HG02943 (cell line): ENCODE data around the gene FDX1.
A peak's percentile ranks its signal among the peaks of the same experiment; 100 is the strongest.

Experiments
- ATAC-seq: cut with Tn5 transposase; IDR thresholded peaks from one replicate; pipeline ENCODE4 v1.9.1; 2021; ENCODE audit warnings: mild to moderate bottlenecking, low read depth, moderate library complexity; ENCODE audit not compliant: unreplicated experiment

FDX1 gene

GRCh38 chr11:110431051-110431672 lies 1.4 kb downstream of the FDX1 start:
- peak; percentile 4 for ATAC-seq

- no peak for ATAC-seq
Measured at GRCh38 chr11:110431674-110432073, 1.9 kb downstream of the FDX1 start.

DNA sequence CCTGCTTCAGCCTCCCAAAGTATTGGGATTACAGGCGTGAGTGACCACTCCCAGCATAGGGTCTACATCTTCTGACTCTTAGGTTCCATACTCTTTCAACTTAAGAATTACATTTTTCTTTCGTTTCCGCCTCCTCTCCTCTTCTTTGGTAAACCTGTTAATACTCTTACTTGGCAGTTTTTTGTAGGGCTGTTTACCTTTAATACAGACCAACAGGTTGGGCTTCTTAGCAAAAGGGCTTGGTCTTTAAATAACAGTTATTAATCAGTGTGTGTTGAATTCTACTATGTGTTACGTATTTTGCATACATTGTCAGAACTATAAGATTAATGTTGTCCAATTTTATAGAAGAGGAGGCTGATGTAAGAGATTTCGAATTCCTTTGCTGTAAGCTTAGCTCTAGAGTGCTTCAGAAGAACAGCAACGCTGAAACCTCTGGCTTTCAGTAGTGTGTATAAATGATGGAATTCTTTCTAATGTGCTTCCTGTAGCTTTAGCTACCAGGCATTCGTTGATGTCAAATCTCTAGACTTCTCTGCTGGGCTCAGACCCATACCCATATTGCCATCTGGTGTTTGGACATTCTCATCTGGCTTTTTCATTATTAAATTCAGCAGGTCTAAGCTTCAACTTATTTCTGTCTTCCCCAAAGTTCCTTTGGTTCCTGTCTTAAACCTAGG lies 3.1 kb downstream of the FDX1 start:
- no peak for ATAC-seq

DNA sequence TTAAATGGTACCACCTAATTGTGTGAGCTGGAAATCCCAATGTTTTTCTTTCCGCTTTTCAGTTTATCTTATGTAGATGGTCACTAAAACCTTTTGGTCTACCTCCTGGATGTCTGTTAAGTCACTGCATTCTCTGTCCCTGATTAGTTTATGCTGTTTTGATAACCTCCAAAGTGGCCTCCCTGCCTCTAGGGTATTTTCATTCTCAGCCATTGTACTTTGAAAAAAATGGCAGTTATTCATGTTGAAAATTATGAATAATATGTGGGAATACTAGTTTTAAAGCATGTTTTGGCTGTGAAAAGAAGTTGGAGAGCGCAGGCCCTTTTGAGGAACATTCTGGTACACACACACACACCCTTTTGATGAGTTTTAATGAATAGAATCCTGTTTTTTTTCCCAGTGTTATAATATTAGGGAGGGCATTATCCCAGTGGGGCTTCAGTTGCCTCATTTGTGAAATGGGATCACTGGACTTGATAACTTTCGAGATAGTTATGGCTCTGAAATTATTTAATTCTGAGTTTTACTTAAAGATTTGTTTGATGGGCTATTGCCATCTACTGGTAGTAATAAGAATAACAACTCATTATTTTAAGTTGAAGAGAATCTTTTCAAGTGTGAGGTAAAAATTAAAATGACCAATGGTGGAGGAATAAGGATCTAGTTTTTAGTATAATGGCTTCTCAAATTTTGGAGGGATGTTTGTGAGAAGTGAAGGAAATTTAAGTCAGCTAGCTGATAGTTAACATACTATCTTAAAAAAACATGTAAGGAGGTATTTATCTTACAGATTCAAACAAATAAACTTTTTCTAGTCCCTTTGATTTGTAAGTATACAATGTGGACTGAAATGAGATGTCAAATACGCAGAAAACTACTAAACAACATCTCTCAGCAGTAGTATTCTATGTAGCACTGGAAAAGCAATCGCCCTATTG lies 3.9 kb downstream of the FDX1 start:
- no peak for ATAC-seq

GRCh38 chr11:110434952-110435779 lies 5.4 kb downstream of the FDX1 start:
- ATAC-seq: peak; percentile 22

DNA sequence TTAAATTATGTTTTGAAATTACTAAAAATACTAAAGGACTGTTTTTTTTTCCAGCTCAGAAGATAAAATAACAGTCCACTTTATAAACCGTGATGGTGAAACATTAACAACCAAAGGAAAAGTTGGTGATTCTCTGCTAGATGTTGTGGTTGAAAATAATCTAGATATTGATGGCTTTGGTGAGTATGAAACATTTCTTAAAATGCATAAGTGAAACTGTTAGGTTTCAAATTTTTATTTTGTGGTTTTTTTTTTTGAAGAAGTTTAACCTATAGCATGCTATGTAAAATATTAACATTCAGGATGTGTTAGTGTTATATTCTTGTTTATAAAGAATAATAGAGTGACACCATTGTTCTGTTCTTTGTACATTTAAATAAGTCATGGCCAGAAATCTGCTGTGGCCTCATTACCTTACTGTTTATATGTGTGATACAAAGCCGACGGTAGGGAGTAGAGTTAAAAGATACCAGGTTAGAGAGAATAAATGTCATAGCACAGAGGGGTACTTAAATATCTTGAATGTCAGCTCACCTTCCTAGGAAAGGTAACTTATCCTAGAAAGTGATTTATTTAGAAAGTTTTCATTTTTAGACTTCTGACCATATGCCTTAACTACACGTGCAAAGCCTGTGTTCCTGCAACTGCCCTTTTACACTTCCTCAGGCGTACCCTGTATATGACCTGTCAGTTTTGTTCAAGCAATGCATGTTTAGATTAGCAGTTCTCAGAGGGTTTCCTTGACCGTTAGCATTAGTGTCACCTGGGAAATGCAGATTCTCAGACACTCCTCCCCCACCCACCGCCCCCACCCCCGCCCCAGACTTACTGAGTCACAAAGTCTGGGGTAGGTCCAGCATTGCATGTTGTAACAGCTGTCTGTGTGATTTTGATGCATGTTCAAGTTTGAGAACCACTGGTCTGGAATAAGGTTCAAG lies 6.3 kb downstream of the FDX1 start:
- ATAC-seq: peak; percentile 54

DNA sequence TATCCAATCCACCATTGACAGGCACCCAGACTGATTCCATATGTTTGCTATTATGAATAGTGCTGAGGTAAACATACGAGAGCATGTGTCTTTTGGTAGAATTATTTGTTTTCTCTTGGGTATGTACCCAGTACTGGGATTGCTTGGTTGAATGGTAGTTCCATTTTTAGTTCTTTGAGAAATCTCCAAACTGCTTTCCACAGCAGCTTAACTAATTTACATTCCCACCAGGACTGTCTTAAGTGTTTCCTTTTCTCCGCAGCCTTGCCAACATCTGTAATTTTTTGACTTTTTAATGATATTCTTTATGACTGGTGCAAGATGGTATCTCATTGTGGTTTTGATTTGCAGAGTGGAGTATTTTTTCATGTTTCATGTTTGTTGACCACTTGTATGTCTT lies 8.3 kb downstream of the FDX1 start:
- no peak for ATAC-seq

DNA sequence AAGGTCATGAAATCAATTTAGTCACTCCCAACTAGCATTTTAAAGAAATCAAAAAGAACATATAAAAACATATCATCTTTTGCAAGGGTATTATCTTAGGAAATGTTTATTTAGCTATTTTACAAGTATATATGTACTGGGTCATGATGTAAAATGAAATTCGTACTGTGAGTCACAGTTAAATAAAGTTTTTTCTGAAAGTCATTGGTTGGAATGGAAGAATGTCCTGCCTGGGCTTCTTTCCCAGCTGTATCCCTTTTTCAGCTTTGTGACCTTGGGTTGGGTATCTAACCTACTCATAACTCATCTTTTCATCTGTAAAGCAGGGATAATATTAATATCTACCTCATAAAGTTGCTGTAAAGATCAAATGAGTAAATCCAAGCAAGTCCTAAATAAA lies 15.7 kb downstream of the FDX1 start:
- no peak for ATAC-seq

- no peak for ATAC-seq
Measured at GRCh38 chr11:110446061-110446460, 16.3 kb downstream of the FDX1 start.

GRCh38 chr11:110446594-110446993 lies 16.8 kb downstream of the FDX1 start:
- no peak for ATAC-seq

DNA sequence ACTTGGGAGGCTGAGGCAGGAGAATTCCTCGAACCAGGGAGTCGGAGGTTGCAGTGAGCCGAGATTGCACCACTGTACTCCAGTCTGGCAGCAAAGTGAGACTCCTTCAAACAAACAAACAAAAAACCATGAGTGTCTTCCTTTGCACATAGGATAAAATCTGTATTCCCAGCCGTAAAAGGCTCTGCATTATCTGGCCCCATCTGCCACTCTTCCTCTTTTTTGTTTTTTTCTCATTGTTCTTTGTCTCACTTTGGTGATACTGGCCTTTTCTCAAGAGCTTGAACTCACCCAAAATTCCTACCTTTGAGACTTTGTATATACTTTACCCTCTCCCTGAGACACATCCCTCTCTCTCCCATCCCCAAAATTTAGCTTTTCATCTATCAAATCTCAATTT lies 17.6 kb downstream of the FDX1 start:
- no peak for ATAC-seq

DNA sequence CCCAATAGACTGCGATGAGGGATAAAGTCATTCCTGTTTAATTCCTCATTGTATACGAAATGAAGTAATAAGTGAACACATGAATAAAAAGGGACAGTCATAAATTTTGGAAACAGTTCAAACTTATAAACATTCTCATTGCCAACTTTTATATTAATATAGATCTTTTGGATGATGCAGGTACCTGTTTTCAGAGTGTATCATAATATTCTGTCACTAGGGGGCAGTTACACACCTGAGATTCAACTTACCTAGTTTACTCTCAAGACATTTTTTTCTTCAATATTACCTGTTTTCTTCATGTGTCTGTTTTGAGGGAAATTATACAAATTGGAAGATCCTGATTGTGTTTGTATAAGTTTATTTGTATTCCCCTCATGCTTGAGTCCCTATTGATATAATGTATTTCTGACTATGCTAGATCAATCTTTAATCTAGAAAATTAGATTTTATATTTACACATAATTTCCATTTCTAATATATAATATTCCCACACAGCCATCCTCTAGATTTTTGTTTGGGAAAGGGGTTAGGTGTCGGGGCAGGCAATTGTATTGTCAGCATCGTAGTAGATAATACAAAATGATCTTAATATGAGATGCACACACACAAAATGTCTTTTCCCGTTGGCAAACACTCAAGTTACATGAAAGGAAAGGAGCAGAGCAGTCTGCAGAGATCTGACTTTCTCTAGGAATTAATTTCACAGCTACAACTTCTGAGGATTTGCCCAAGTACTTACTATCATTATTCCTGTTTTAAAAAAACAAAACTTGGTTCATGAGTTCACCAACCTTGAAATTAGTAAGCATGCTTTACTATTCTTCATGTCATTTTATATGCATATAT lies 18.4 kb downstream of the FDX1 start:
- ATAC-seq: no peak

DNA sequence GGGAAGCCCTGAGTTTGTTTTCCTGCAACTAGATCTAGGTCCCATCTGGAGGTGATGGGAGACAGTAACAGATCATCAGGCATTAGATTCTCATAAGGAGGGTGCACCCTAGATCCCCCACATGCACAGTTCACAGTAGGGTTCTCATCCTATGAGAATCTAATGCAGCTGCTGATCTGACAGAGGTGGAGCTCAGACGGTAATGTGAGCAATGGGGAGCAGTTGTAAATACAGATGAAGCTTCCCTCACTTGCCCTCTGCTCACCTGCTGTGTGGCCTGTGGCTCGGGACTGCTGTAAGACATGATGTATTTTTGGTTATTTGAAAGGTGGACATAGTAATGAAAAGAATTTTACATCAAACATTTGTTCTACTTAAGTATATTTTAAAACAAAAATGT lies 20.5 kb downstream of the FDX1 start:
- ATAC-seq: no peak

DNA sequence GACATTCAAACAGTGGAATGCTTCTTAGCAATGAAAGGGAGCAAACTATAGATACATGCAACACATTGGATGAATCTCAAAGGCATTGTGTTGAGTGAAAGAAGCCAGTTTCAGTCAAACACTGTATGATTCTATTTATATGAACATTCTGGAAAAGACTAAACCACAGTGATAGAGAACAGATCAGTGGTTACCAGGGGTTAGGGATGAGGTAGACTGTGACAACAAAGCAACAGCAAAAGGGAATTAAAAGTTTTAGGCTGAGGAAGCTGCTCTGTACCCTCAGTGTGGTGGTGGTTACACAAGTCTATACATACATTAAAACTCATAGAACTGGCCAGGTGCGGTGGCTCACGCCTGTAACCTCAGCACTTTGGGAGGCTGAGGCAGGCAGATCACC lies 23.0 kb downstream of the FDX1 start:
- no peak for ATAC-seq

- ATAC-seq: peak; percentile 69
Measured at GRCh38 chr11:110453684-110454354, 24.1 kb downstream of the FDX1 start.

DNA sequence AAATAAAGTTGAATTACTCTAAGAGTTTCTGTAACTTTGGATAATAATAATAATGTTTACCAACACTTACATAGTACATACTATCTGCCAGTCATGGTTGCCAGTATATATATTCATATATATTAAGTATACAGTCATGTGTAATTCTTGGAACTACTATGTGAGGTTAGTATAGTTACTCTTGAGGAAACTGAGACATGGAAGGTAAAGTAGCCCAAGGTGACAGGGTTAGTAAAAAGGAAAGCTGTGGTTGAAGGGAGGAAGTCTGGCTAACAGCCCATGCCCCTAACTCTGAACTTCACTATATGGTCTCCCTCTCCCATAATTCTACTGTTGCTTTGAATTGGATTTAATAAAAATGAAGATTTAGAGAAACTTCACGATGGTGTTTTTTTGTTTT lies 24.9 kb downstream of the FDX1 start:
- no peak for ATAC-seq

- no peak for ATAC-seq
Measured at GRCh38 chr11:110455718-110456117, 26.0 kb downstream of the FDX1 start.

- ATAC-seq: no peak
Measured at GRCh38 chr11:110463153-110463552, 33.4 kb downstream of the FDX1 start.
